ENCODE data around the gene CARM1. TPM values are rescaled to one million over a fixed set of nuclear protein-coding genes. Genes with fewer than 3 reads are reported as not detected.

CARM1 gene
- total and polyA plus RNA-seq, 7 donors, result 59.1 to 110 (median 94.7) TPM

- peak in 2 of 4 donors; percentile 22 to 24 for ATAC-seq
- WGBS, 3 donors, result 67 to 80% (median 71%) methylated on average over 9 of the region's 9 CpGs
Measured at GRCh38 chr19:10887616-10888367, 16.4 kb downstream of the CARM1 start.

GRCh38 chr19:10888421-10888866 is 17.1 kb downstream of the CARM1 start:
- H3K4me1 ChIP-seq, result peaks cover 71% of the 10 kb centered on the region
- no peak for TF ChIP-seq CTCF (IDR thresholded peaks at IDR 0.05)
- H3K27me3 ChIP-seq (ENCODE audit: insufficient read depth in 3 of 3, low read length in 2 of 3), result no peaks in the 10 kb centered on the region
- intact Hi-C loops (cut with DNase I), result no loop called here
- no peak overlapping the region for H3K4me3 ChIP-seq
- no peaks in the 10 kb centered on the region for H3K36me3 ChIP-seq (ENCODE audit: insufficient read depth in 1 of 2, low read depth in 1 of 2)
- peak overlapping the region; percentile 64 for H3K27ac ChIP-seq
- DNase-seq (no peak), ATAC-seq (no peak)
- no peaks in the 10 kb centered on the region for H3K9me3 ChIP-seq
- WGBS, 3 donors, result 32 to 44% (median 33%) methylated on average over 13 of the region's 13 CpGs

More at GRCh38 chr19:10887616-10888367, 16.4 kb downstream of the CARM1 start:
- H3K27ac ChIP-seq, result peak overlapping the region; percentile 64
- no peaks in the 10 kb centered on the region for H3K27me3 ChIP-seq (ENCODE audit: insufficient read depth in 3 of 3, low read length in 2 of 3)
- intact Hi-C loops (cut with DNase I), result no loop called here
- H3K4me3 ChIP-seq, result no peak overlapping the region
- no peak for TF ChIP-seq CTCF (IDR thresholded peaks at IDR 0.05)
- DNase-seq, result no peak
- H3K36me3 ChIP-seq (ENCODE audit: insufficient read depth in 1 of 2, low read depth in 1 of 2), result no peaks in the 10 kb centered on the region
- peaks cover 66% of the 10 kb centered on the region for H3K4me1 ChIP-seq
- no peaks in the 10 kb centered on the region for H3K9me3 ChIP-seq

- intact Hi-C loops (cut with DNase I), result no loop called here
- Histone ChIP-seq H3K4me1 (peaks cover 73% of the 10 kb centered on the region), H3K4me3 (no peak overlapping the region), H3K27me3 (ENCODE audit: insufficient read depth in 3 of 3, low read length in 2 of 3) (no peaks in the 10 kb centered on the region), H3K27ac (peak overlapping the region; percentile 24), H3K36me3 (ENCODE audit: insufficient read depth in 1 of 2, low read depth in 1 of 2) (no peaks in the 10 kb centered on the region), H3K9me3 (no peaks in the 10 kb centered on the region)
- TF ChIP-seq CTCF (IDR thresholded peaks at IDR 0.05), result no peak
- no peak for DNase-seq
- no peak for ATAC-seq
- WGBS, 3 donors, result 95 to 98% (median 97%) methylated on average over 4 of the region's 4 CpGs
Measured at GRCh38 chr19:10889880-10890279, 18.5 kb downstream of the CARM1 start.

- Histone ChIP-seq H3K9me3 (no peaks in the 10 kb centered on the region), H3K27me3 (ENCODE audit: insufficient read depth in 3 of 3, low read length in 2 of 3) (no peaks in the 10 kb centered on the region), H3K27ac (peak overlapping the region; percentile 91), H3K36me3 (ENCODE audit: insufficient read depth in 1 of 2, low read depth in 1 of 2) (no peaks in the 10 kb centered on the region), H3K4me1 (peaks cover 84% of the 10 kb centered on the region), H3K4me3 (peak overlapping the region; percentile 41)
- intact Hi-C loops (cut with DNase I), result no loop called here
- 21 to 30% (median 25%) methylated on average over 21 of the region's 21 CpGs for WGBS, 3 donors
- DNase-seq, result no peak
- no peak for TF ChIP-seq CTCF (IDR thresholded peaks at IDR 0.05)
- peak; percentile 30 to 46 (median 44) for ATAC-seq
Measured at GRCh38 chr19:10891405-10892086, 20.2 kb downstream of the CARM1 start.
